A549 (cell line): ENCODE results near the gene KCNQ1. TPM values are rescaled to one million over a fixed set of nuclear protein-coding genes. Genes with fewer than 3 reads are reported as not detected.
A peak's percentile ranks its signal among the peaks of the same experiment; 100 is the strongest.

Experiments used
- ATAC-seq, 2 experiments: fragments of 200-7000 bp in 1 of 2; fragments of >200 bp in 1 of 2; cut with Nextera tagmentation in 1 of 2; cut with Tn5 transposase in 1 of 2; 3 replicates each; pipeline versions ENCODE4 v1.8.0 to v1.9.1; 2018 to 2020; ENCODE audit warnings: mild to moderate bottlenecking in 1 of 2, moderate library complexity in 1 of 2
- CTCF ChIA-PET: fragments of 300-600 bp; sonication (Branson Sonifier 250); formaldehyde crosslinking; extraction: SDS; loops from one replicate; lab custom pipeline; 2021; ENCODE audit warnings: antibody characterized with exemption, inconsistent platforms; lab: Yijun Ruan, JAX
- POLR2A ChIA-PET: fragments of 350-600 bp; formaldehyde crosslinking; extraction: SDS; loops from one replicate; lab custom pipeline; 2021; ENCODE audit warnings: antibody characterized with exemption, inconsistent platforms; lab: Yijun Ruan, JAX
- DNase-seq, 2 experiments: peaks; one replicate each; pipeline versions ENCODE4 v3.0.0 to v3.0.0-alpha.2; 2011 to 2016; ENCODE audit warnings: low read depth in 1 of 2, low spot score in 1 of 2
- FAIRE-seq: peaks from 2 replicates; lab custom pipeline; 2011; peaks lifted over from hg19 to GRCh38; lab: Jason Lieb, UNC
- H3K27ac ChIP-seq, 2 experiments: fragments of >200 bp; sonication (Bioruptor Twin); formaldehyde crosslinking; 3 replicates each; pipeline ENCODE4 v1.5.1; 2016 to 2017
- H3K4me1 ChIP-seq: fragments of >200 bp; sonication (Bioruptor Twin); formaldehyde crosslinking; 3 replicates; pipeline ENCODE4 v1.6.1; 2016
- H3K4me2 ChIP-seq: fragments of >200 bp; sonication (Bioruptor Twin); formaldehyde crosslinking; 3 replicates; pipeline ENCODE4 v1.6.1; 2016
- H3K4me3 ChIP-seq: fragments of >200 bp; sonication (Bioruptor Twin); formaldehyde crosslinking; 3 replicates; pipeline ENCODE4 v1.5.1; 2016
- H3K9me3 ChIP-seq: fragments of >200 bp; sonication (Bioruptor Twin); formaldehyde crosslinking; 3 replicates; pipeline ENCODE4 v1.6.1; 2016
- ATOH8 ChIP-seq: fragments of 250-450 bp; sonication (Bioruptor Pico); IDR thresholded peaks from 2 replicates; pipeline ENCODE4 v1.5.0; 2020; ENCODE audit warnings: low read depth, mild to moderate bottlenecking, moderate library complexity
- BHLHE40 ChIP-seq: IDR thresholded peaks from 2 replicates; pipeline ENCODE4 v1.6.1; 2012; ENCODE audit warnings: low read depth, low read length, inconsistent platforms
- CBX2 ChIP-seq: fragments of 200-600 bp; sonication (generic); IDR thresholded peaks from 2 replicates; pipeline ENCODE4 v1.6.1; 2016; ENCODE audit warnings: low read depth, mild to moderate bottlenecking, borderline replicate concordance
- CBX8 ChIP-seq: fragments of 200-600 bp; sonication (generic); IDR thresholded peaks from 2 replicates; pipeline ENCODE4 v1.6.1; 2016
- CHD4 ChIP-seq: fragments of 200-600 bp; sonication (generic); IDR thresholded peaks from 2 replicates; pipeline ENCODE4 v1.6.1; 2016; ENCODE audit warnings: antibody characterized with exemption, mild to moderate bottlenecking, borderline replicate concordance
- EHF ChIP-seq: fragments of 250-450 bp; sonication (Bioruptor Pico); IDR thresholded peaks from 2 replicates; pipeline ENCODE4 v1.5.0; 2020; ENCODE audit warnings: mild to moderate bottlenecking
- EP300 ChIP-seq, 2 experiments: fragments of >200 bp; sonication (Bioruptor Twin); formaldehyde crosslinking; IDR thresholded peaks; 2 replicates in 1 of 2; 3 replicates in 1 of 2; pipeline ENCODE4 v1.6.1; 2016 to 2017
- ESRRA ChIP-seq: fragments of 150-350 bp; IDR thresholded peaks from 2 replicates; pipeline ENCODE4 v1.6.1; 2014; ENCODE audit warnings: mild to moderate bottlenecking, low read length, borderline replicate concordance
- FOXS1 ChIP-seq: fragments of 250-450 bp; sonication (Bioruptor Pico); IDR thresholded peaks from 2 replicates; pipeline ENCODE4 v1.5.0; 2020; ENCODE audit warnings: mild to moderate bottlenecking, moderate library complexity
- GATA3 ChIP-seq: IDR thresholded peaks from 2 replicates; pipeline ENCODE4 v1.6.1; 2012; ENCODE audit warnings: borderline replicate concordance
- HEYL ChIP-seq: fragments of 250-450 bp; sonication (Bioruptor Pico); IDR thresholded peaks from 2 replicates; pipeline ENCODE4 v1.8.0; 2021; ENCODE audit warnings: mild to moderate bottlenecking, moderate library complexity
- HOXB13 ChIP-seq: fragments of 250-450 bp; sonication (Bioruptor Pico); IDR thresholded peaks from 2 replicates; pipeline ENCODE4 v1.5.0; 2020; ENCODE audit warnings: low read depth, mild to moderate bottlenecking, moderate library complexity
- JUNB ChIP-seq: fragments of >200 bp; sonication (Bioruptor Twin); formaldehyde crosslinking; IDR thresholded peaks from 2 replicates; pipeline ENCODE4 v1.6.1; 2016
- KDM5A ChIP-seq: fragments of 200-600 bp; sonication (generic); IDR thresholded peaks from 2 replicates; pipeline ENCODE4 v1.6.1; 2016; ENCODE audit warnings: antibody characterized with exemption, mild to moderate bottlenecking
- MAFK ChIP-seq: fragments of 450-650 bp; IDR thresholded peaks from 2 replicates; pipeline ENCODE4 v1.6.1; 2014; ENCODE audit not compliant: partially characterized antibody
- MYC ChIP-seq: IDR thresholded peaks from 2 replicates; pipeline ENCODE4 v1.6.1; 2012; ENCODE audit warnings: mild to moderate bottlenecking, inconsistent platforms, low read length, improper control_type of control experiment, borderline replicate concordance
- NPAS2 ChIP-seq: fragments of 250-450 bp; sonication (Bioruptor Pico); IDR thresholded peaks from 2 replicates; pipeline ENCODE4 v1.8.0; 2022; ENCODE audit warnings: mild to moderate bottlenecking, moderate library complexity, borderline replicate concordance
- NR3C1 ChIP-seq: fragments of >200 bp; sonication (Bioruptor Twin); formaldehyde crosslinking; IDR thresholded peaks from 3 replicates; pipeline ENCODE4 v1.6.1; 2017
- POLR2A ChIP-seq: IDR thresholded peaks from 2 replicates; pipeline ENCODE4 v1.6.1; 2012; ENCODE audit warnings: mild to moderate bottlenecking, low read length
- POLR2AphosphoS2 ChIP-seq: conservative IDR thresholded peaks from 2 replicates; pipeline ENCODE4 v1.6.1; 2012; ENCODE audit warnings: low read length, improper control_type of control experiment, inconsistent platforms
- RAD21 ChIP-seq, 2 experiments: fragments of >200 bp in 1 of 2; sonication (Bioruptor Twin) in 1 of 2; formaldehyde crosslinking in 1 of 2; IDR thresholded peaks in 1 of 2; conservative IDR thresholded peaks in 1 of 2; 2 replicates in 1 of 2; 3 replicates in 1 of 2; pipeline ENCODE4 v1.6.1; 2012 to 2018; ENCODE audit warnings: inconsistent platforms in 1 of 2
- REST ChIP-seq: fragments of 200-600 bp; sonication (generic); IDR thresholded peaks from 2 replicates; pipeline ENCODE4 v1.6.1; 2016; ENCODE audit warnings: antibody characterized with exemption, mild to moderate bottlenecking, moderate library complexity
- RNF2 ChIP-seq: fragments of 200-600 bp; sonication (generic); IDR thresholded peaks from 2 replicates; pipeline ENCODE4 v1.6.1; 2016; ENCODE audit warnings: low read depth, mild to moderate bottlenecking, antibody characterized with exemption, moderate library complexity, borderline replicate concordance
- SREBF2 ChIP-seq: fragments of 450-650 bp; IDR thresholded peaks from 2 replicates; pipeline ENCODE4 v1.6.1; 2014; ENCODE audit warnings: mild to moderate bottlenecking, moderate library complexity
- TFCP2L1 ChIP-seq: fragments of 250-450 bp; sonication (Bioruptor Pico); IDR thresholded peaks from 2 replicates; pipeline ENCODE4 v1.5.0; 2021; ENCODE audit warnings: mild to moderate bottlenecking
- ZC3H11A ChIP-seq: fragments of 450-650 bp; IDR thresholded peaks from 2 replicates; pipeline ENCODE4 v1.6.1; 2014; ENCODE audit warnings: antibody characterized with exemption, mild to moderate bottlenecking
- ZFP36 ChIP-seq: fragments of 450-650 bp; IDR thresholded peaks from 2 replicates; pipeline ENCODE4 v1.6.1; 2014; ENCODE audit warnings: borderline replicate concordance; ENCODE audit not compliant: partially characterized antibody
- ZSCAN20 ChIP-seq: fragments of 250-450 bp; sonication (Bioruptor Pico); IDR thresholded peaks from 2 replicates; pipeline ENCODE4 v1.8.0; 2022; ENCODE audit warnings: mild to moderate bottlenecking, moderate library complexity
- WGBS: methylation state at CpG from one replicate; pipeline ENCODE4 v1.1.6; 2017; ENCODE audit errors: missing lambda C conversion rate; 5-methylcytosine and 5-hydroxymethylcytosine counted together
- polyA plus RNA-seq, 4 experiments: library from polyadenylated mRNA; depleted of rRNA in 3 of 4; stranded (reverse); fragments of >200 nt; fragmentation: RNase III in 1 of 4; extraction: RNeasy Plus Mini Kit Qiagen cat#74134 plus additional on column Dnase treatment in 1 of 4; gene quantifications; 2 replicates in 3 of 4; 3 replicates in 1 of 4; pipeline ENCODE4 v1.2.3, GENCODE V29; 2011 to 2017
- TF ChIP-seq, protein P1 (sequence below): fragments of >200 bp; sonication (Bioruptor Twin); formaldehyde crosslinking; IDR thresholded peaks from 3 replicates; pipeline ENCODE4 v1.6.1; 2016
- TF ChIP-seq, protein P2 (sequence below): IDR thresholded peaks from 2 replicates; pipeline ENCODE4 v1.6.1; 2012

KCNQ1 gene
- polyA plus RNA-seq, 2 of the 4 experiments (the other 2 are of a cell fraction): 0.14 to 0.17 TPM

- ATAC-seq (no peak), FAIRE-seq (no peak), DNase-seq (no peak)
- WGBS: 86% methylated on average over 15 of the region's 17 CpGs
- CTCF ChIA-PET: interaction anchor here (1.1 to 1.6 kb wide), 4 partner anchors 8 to 217 kb away, joined by 3 read pairs; no protein-coding TSS in a partner anchor
- POLR2A ChIA-PET: no interaction called here
- Histone ChIP-seq H3K4me3 (no peak overlapping the region), H3K4me2 (no peak overlapping the region), H3K27ac (no peak overlapping the region), H3K4me1 (0 out of 3 replicates have a peak, but pooled peaks cover 5% of the 10 kb centered on the region), H3K9me3 (no peaks in the 10 kb centered on the region; the same call in 2 of the 3 replicates)
- TF ChIP-seq TFCP2L1: no peak
- TF ChIP-seq JUNB: no peak
- no peak for TF ChIP-seq SREBF2
- TF ChIP-seq RAD21 (conservative IDR thresholded peaks at IDR 0.05 in 1 of 2, IDR thresholded peaks at IDR 0.05 in 1 of 2): no peak
- TF ChIP-seq EP300 (IDR thresholded peaks at IDR 0.05): no peak
- TF ChIP-seq REST: no peak
- TF ChIP-seq ZFP36: no peak
- TF ChIP-seq, protein P1, sequence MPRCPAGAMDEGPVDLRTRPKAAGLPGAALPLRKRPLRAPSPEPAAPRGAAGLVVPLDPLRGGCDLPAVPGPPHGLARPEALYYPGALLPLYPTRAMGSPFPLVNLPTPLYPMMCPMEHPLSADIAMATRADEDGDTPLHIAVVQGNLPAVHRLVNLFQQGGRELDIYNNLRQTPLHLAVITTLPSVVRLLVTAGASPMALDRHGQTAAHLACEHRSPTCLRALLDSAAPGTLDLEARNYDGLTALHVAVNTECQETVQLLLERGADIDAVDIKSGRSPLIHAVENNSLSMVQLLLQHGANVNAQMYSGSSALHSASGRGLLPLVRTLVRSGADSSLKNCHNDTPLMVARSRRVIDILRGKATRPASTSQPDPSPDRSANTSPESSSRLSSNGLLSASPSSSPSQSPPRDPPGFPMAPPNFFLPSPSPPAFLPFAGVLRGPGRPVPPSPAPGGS: no peak
- no peak for TF ChIP-seq EHF (CRISPR knock-in tag)
- TF ChIP-seq NPAS2 (CRISPR knock-in tag): no peak
- TF ChIP-seq MYC: no peak
- no peak for TF ChIP-seq BHLHE40
- no peak for TF ChIP-seq POLR2AphosphoS2
- no peak for TF ChIP-seq HEYL (CRISPR knock-in tag)
- TF ChIP-seq HOXB13 (CRISPR knock-in tag): no peak
- TF ChIP-seq, protein P2, sequence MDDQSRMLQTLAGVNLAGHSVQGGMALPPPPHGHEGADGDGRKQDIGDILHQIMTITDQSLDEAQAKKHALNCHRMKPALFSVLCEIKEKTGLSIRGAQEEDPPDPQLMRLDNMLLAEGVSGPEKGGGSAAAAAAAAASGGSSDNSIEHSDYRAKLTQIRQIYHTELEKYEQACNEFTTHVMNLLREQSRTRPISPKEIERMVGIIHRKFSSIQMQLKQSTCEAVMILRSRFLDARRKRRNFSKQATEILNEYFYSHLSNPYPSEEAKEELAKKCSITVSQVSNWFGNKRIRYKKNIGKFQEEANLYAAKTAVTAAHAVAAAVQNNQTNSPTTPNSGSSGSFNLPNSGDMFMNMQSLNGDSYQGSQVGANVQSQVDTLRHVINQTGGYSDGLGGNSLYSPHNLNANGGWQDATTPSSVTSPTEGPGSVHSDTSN: no peak
- TF ChIP-seq ZC3H11A: no peak
- TF ChIP-seq ESRRA: no peak
- TF ChIP-seq CHD4: no peak
Observed at GRCh38 chr11:2748814-2749554, 304.2 kb downstream of the KCNQ1 start.

DNA sequence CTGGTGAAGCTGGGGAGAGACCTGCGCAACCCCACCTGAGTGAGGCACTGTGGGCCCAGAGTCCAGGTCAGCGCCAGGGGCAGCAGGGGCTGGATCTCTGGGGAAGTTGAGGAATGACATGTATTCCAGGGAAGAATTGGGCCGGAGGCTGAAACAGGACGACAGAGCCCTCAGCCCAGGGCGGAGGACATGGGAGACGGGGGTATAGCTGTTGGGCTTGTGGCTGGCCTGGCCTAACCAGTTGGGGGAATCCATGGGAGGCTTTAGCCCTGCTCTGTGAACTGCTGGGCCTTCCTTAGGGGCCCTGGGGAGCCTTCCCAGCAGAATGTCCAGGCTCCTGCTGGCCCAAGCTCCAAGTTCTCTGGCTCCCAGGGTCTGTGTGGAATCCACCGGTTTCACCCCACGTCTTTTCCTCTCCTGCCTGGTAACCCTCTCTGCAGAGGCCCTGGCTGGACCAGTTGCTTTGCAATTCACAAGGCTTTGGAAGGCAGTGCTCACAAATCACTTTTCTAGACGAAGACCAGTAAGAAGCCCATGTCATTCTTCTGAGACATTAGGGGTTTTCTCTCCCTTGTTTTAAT is 305.4 kb downstream of the KCNQ1 start:
- no peak overlapping the region for H3K27ac ChIP-seq
- TF ChIP-seq MAFK: no peak
- TF ChIP-seq CBX2: no peak
- no peak for TF ChIP-seq ATOH8 (CRISPR knock-in tag)
- no peak for TF ChIP-seq POLR2A
- no peak for TF ChIP-seq GATA3
- TF ChIP-seq FOXS1 (CRISPR knock-in tag): no peak
- TF ChIP-seq KDM5A: no peak
- no peak for TF ChIP-seq EHF (CRISPR knock-in tag)
- no peak for TF ChIP-seq POLR2AphosphoS2
- TF ChIP-seq MYC: no peak
- TF ChIP-seq ZC3H11A: no peak
- TF ChIP-seq NR3C1: no peak
- no peak for TF ChIP-seq EP300 (IDR thresholded peaks at IDR 0.05)
- TF ChIP-seq CHD4: no peak
- TF ChIP-seq RNF2: no peak
- no peak for TF ChIP-seq CBX8
- TF ChIP-seq ZSCAN20 (CRISPR knock-in tag): no peak
- TF ChIP-seq HEYL (CRISPR knock-in tag): no peak
- POLR2A ChIA-PET: no interaction called here
- no peak for DNase-seq
- no peak overlapping the region for H3K4me3 ChIP-seq
- 0 out of 3 replicates have a peak, but pooled peaks cover 5% of the 10 kb centered on the region for H3K4me1 ChIP-seq
- peak in 1 of 2 experiments; percentile 35; a peak in 3 of 6 replicates for ATAC-seq
- no peaks in the 10 kb centered on the region; the same call in 2 of the 3 replicates for H3K9me3 ChIP-seq
- CTCF ChIA-PET: interaction anchor here (1.2 to 1.6 kb wide), 2 partner anchors 9 kb away, joined by 3 to 4 read pairs; no protein-coding TSS in a partner anchor
- no peak overlapping the region for H3K4me2 ChIP-seq
- FAIRE-seq: no peak
- 78% methylated on average over 9 of the region's 9 CpGs for WGBS
